ENCODE data around the gene VWA3B.
A peak's percentile ranks its signal among the peaks of the same experiment; 100 is the strongest.
"Not testable (repeated sequence)": the region's sequence is repeated elsewhere in the genome, so short reads cannot be mapped to it uniquely, and the experiment has no call there.

The VWA3B gene

GRCh38 chr2:98293030-98293429 lies 206.1 kb downstream of the VWA3B start:
- FAIRE-seq (no peak), DNase-seq (ENCODE audit: insufficient read length, low spot score) (no peak)

- FAIRE-seq = peak; percentile 63
- DNase-seq (ENCODE audit: insufficient read length, low spot score) = no peak
Observed at GRCh38 chr2:98293931-98294687, 207.1 kb downstream of the VWA3B start.

GRCh38 chr2:98294711-98295110 lies 207.7 kb downstream of the VWA3B start:
- FAIRE-seq (no peak), DNase-seq (ENCODE audit: insufficient read length, low spot score) (no peak)

GRCh38 chr2:98295275-98295674 lies 208.3 kb downstream of the VWA3B start:
- no peak for DNase-seq (ENCODE audit: insufficient read length, low spot score)
- FAIRE-seq = no peak

- DNase-seq (ENCODE audit: insufficient read length, low spot score) (no peak), FAIRE-seq (no peak)
Observed at GRCh38 chr2:98295721-98296414, 208.9 kb downstream of the VWA3B start.

GRCh38 chr2:98296440-98296839 lies 209.5 kb downstream of the VWA3B start:
- DNase-seq (ENCODE audit: insufficient read length, low spot score) (no peak), FAIRE-seq (no peak)

GRCh38 chr2:98297817-98298682 lies 211.1 kb downstream of the VWA3B start:
- DNase-seq (ENCODE audit: insufficient read length, low spot score) = no peak
- FAIRE-seq = no peak

- FAIRE-seq (no peak), DNase-seq (ENCODE audit: insufficient read length, low spot score) (no peak)
Observed at GRCh38 chr2:98298683-98299164, 211.8 kb downstream of the VWA3B start.

GRCh38 chr2:98299211-98299905 lies 212.4 kb downstream of the VWA3B start:
- FAIRE-seq = no peak

GRCh38 chr2:98300141-98300874 lies 213.3 kb downstream of the VWA3B start:
- no peak for FAIRE-seq

More at GRCh38 chr2:98299211-98299905, 212.4 kb downstream of the VWA3B start:
- DNase-seq (ENCODE audit: insufficient read length, low spot score) = no peak

GRCh38 chr2:98301469-98301868 lies 214.5 kb downstream of the VWA3B start:
- FAIRE-seq (no peak), DNase-seq (ENCODE audit: insufficient read length, low spot score) (no peak)

More at GRCh38 chr2:98300141-98300874, 213.3 kb downstream of the VWA3B start:
- DNase-seq (ENCODE audit: insufficient read length, low spot score) = no peak

- DNase-seq (ENCODE audit: insufficient read length, low spot score); FAIRE-seq: not testable (repeated sequence)
Observed at GRCh38 chr2:98307131-98307696, 220.2 kb downstream of the VWA3B start.

- DNase-seq (ENCODE audit: insufficient read length, low spot score) = no peak
Observed at GRCh38 chr2:98308068-98308467, 221.1 kb downstream of the VWA3B start.

GRCh38 chr2:98308532-98308931 lies 221.6 kb downstream of the VWA3B start:
- peak; percentile 23 for FAIRE-seq
- no peak for DNase-seq (ENCODE audit: insufficient read length, low spot score)

More at GRCh38 chr2:98308068-98308467, 221.1 kb downstream of the VWA3B start:
- no peak for FAIRE-seq

- peak; percentile 31 for FAIRE-seq
Observed at GRCh38 chr2:98309580-98309979, 222.6 kb downstream of the VWA3B start.

GRCh38 chr2:98310010-98310409 lies 223.0 kb downstream of the VWA3B start:
- DNase-seq (ENCODE audit: insufficient read length, low spot score) (no peak), FAIRE-seq (no peak)

More at GRCh38 chr2:98309580-98309979, 222.6 kb downstream of the VWA3B start:
- DNase-seq (ENCODE audit: insufficient read length, low spot score) = no peak

- DNase-seq (ENCODE audit: insufficient read length, low spot score) (no peak), FAIRE-seq (no peak)
Observed at GRCh38 chr2:98311090-98311489, 224.1 kb downstream of the VWA3B start.

GRCh38 chr2:98311771-98312545 lies 225.0 kb downstream of the VWA3B start:
- no peak for FAIRE-seq
- no peak for DNase-seq (ENCODE audit: insufficient read length, low spot score)

Measured in HTR-8/SVneo (cell line).